Measurements from ENCODE around the gene MIB2. TPM values are rescaled to one million over a fixed set of nuclear protein-coding genes. Genes with fewer than 3 reads are reported as not detected.

MIB2 gene
- total RNA-seq, 4 donors from 2014 or later, result 50.5 to 108 (median 98.6) TPM

- Histone ChIP-seq H3K4me1 (peaks cover 0 to 26% (median 4%) of the 10 kb centered on the region in 4 donors), H3K4me3 (peak overlapping the region in 1 of 4 donors; percentile 43), H3K36me3 (no peaks in the 10 kb centered on the region), H3K27me3 (peaks cover 0 to 42% of the 10 kb centered on the region in 2 donors), H3K9me3 (no peaks in the 10 kb centered on the region), H3K27ac (no peak overlapping the region)
- no peak for DNase-seq (ENCODE audit: low spot score in 2 of 2)
- WGBS, 2 donors, result 7 to 9% methylated on average over 21 to 62 of the region's 111 CpGs
- TF ChIP-seq POLR2A (IDR thresholded peaks at IDR 0.05) (no peak), CTCF (IDR thresholded peaks at IDR 0.05) (no peak)
Measured at GRCh38 chr1:1599030-1599934, 16.0 kb upstream of the MIB2 start.

DNA sequence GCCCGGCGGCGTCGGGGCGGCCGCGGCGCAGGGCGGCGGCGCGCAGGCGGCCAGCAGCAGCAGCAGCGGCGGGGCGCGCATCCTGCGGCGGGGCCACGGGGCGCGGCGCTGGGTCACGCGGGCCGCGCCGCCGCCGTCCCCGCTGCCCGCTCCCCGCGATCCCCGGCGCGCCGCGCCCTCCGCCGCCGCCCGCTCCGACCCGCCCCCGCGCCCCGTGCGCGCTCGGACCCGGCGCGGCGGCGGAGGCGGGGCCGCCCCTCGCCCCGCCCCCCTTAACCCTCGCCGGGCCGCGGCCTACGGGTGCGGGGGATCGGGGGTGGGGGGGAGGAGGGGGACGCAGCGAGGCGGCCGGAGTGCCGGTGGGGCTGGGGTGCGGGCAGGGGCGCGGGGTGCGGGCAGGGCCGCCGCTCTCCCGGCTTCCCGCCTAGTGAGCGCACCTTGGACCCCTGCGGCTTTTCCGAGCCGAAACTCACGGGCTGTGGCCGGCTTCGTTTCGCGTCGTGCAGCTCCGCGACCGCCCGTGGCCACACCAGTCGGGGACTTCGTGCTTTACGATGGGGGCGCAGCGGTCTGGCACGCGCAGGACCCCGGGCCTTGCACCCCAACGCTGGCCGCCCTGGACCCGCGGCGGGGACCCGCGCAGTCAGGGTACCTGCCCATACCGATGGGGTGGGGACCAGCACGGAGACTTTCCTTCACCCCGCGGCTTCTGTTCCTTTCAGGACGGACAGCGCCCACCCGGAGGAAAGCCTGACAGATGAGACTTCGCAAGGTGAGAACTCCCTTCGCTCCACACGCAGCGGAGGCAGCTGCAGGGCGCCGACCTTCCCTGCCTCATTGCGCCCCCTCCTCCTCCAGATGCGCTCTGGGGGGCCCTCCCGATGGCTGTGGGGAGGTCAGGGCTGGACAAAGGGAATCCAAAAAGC is 15.1 kb upstream of the MIB2 start, which contains the start of gene FNDC10:
FNDC10 (minus strand) TSS at position 201 of the 926 bp plus-strand sequence; CDS start at position 81, 120 bp downstream.
- Histone ChIP-seq H3K36me3 (no peaks in the 10 kb centered on the region), H3K27me3 (peaks cover 0 to 42% of the 10 kb centered on the region in 2 donors), H3K27ac (no peak within 1 kb of the TSS), H3K4me3 (peak within 1 kb of the TSS in 2 of 4 donors; percentile 41 to 55), H3K4me1 (peaks cover 0 to 26% (median 4%) of the 10 kb centered on the region in 4 donors), H3K9me3 (no peaks in the 10 kb centered on the region)
- TF ChIP-seq CTCF (IDR thresholded peaks at IDR 0.05), result no peak
- TF ChIP-seq EP300 (IDR thresholded peaks at IDR 0.05), result no peak
- TF ChIP-seq POLR2A (IDR thresholded peaks at IDR 0.05), result no peak
- 3 to 12% methylated on average over 23 to 78 of the region's 125 CpGs for WGBS, 2 donors
- no peak for DNase-seq (ENCODE audit: low spot score in 2 of 2)

DNA sequence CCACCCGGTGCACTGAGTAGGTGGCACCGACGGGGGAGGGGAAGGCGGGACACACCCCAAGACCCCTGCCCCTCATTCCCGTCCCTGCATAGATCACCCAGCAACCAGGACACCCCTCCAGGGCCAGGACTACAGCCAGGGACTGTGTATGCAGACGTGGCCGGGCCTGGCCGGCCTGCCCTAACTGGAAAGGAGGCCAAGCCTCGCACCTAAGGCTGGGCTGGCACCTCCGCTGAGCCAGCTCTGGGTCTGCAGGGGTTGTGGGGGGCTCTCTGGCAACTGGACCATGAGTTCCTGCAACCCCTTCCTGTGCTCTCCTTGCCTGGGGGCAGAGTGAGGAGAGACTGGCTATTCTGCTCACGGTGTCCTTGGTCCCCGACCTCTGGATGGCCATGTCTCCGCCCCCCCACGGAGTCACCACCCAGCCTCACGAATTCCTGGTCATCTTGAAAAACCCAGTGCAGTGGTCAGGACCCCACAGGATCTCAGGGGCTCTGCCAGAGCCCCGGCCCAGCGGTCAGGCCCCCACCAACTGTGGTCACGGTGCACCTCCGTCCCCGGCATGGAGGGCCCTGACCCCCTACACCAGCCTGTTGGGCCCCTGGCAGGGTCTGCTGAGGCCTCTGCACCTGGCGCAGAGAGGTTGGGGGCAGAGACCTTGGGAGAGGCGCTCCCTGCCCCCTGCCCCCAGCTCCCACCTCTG is 14.3 kb upstream of the MIB2 start:
- 63 to 66% methylated on average over 16 to 21 of the region's 22 CpGs for WGBS, 2 donors
- Histone ChIP-seq H3K9me3 (no peaks in the 10 kb centered on the region), H3K27ac (no peak overlapping the region), H3K4me1 (peaks cover 0 to 26% (median 4%) of the 10 kb centered on the region in 4 donors), H3K27me3 (peaks cover 0 to 42% of the 10 kb centered on the region in 2 donors), H3K36me3 (no peaks in the 10 kb centered on the region), H3K4me3 (peak overlapping the region in 1 of 4 donors; percentile 55)
- DNase-seq (ENCODE audit: low spot score in 2 of 2), result no peak
- TF ChIP-seq CTCF (IDR thresholded peaks at IDR 0.05), result no peak
- no peak for TF ChIP-seq EP300 (IDR thresholded peaks at IDR 0.05)
- no peak for TF ChIP-seq POLR2A (IDR thresholded peaks at IDR 0.05)

- H3K4me3 ChIP-seq, result no peak overlapping the region
- 69 to 84% methylated on average over 3 to 13 of the region's 15 CpGs for WGBS, 2 donors
- TF ChIP-seq POLR2A (IDR thresholded peaks at IDR 0.05), result no peak
- H3K27me3 ChIP-seq, result peaks cover 0 to 41% of the 10 kb centered on the region in 2 donors
- peaks cover 0 to 26% (median 4%) of the 10 kb centered on the region in 4 donors for H3K4me1 ChIP-seq
- H3K27ac ChIP-seq, result no peak overlapping the region
- H3K9me3 ChIP-seq, result no peaks in the 10 kb centered on the region
- H3K36me3 ChIP-seq, result no peaks in the 10 kb centered on the region
- DNase-seq (ENCODE audit: low spot score in 2 of 2), result no peak
Measured at GRCh38 chr1:1601564-1602303, 13.6 kb upstream of the MIB2 start.

All from tibial nerve (tissue), 4 donors.